Astrocyte (in vitro differentiated cells and primary cell): ENCODE data around the gene NPIPA5. TPM values are rescaled to one million over a fixed set of nuclear protein-coding genes. Genes with fewer than 3 reads are reported as not detected.
"Not testable (repeated sequence)": the region's sequence is repeated elsewhere in the genome, so short reads cannot be mapped to it uniquely, and the experiment has no call there.

ENCODE experiments used
- DNase-seq: peaks from one replicate; pipeline ENCODE4 v3.0.0-alpha.2; 2010; ENCODE audit warnings: low read depth
- FAIRE-seq: peaks from 2 replicates; lab custom pipeline; 2011; peaks lifted over from hg19 to GRCh38; lab: Jason Lieb, UNC
- H2AFZ ChIP-seq: 2 replicates; pipeline ENCODE4 v1.6.0; 2012; ENCODE audit warnings: low read depth, low read length, inconsistent platforms
- H3K27ac ChIP-seq: 2 replicates; pipeline ENCODE4 v1.5.1; 2011; ENCODE audit warnings: low read depth, low read length, inconsistent platforms
- H3K27me3 ChIP-seq: 2 replicates; pipeline ENCODE4 v1.6.0; 2011; ENCODE audit warnings: low read length, inconsistent platforms; ENCODE audit not compliant: insufficient read depth
- H3K36me3 ChIP-seq: 2 replicates; pipeline ENCODE4 v1.5.1; 2011; ENCODE audit warnings: low read length, inconsistent platforms; ENCODE audit not compliant: insufficient read depth
- H3K4me1 ChIP-seq: 2 replicates; pipeline ENCODE4 v1.5.1; 2011; ENCODE audit warnings: low read length, inconsistent platforms; ENCODE audit not compliant: insufficient read depth
- H3K4me2 ChIP-seq: 2 replicates; pipeline ENCODE4 v1.6.0; 2012; ENCODE audit warnings: low read length, inconsistent platforms
- H3K4me3 ChIP-seq: 2 replicates; pipeline ENCODE4 v1.5.1; 2011; ENCODE audit warnings: low read depth, mild to moderate bottlenecking, low read length, inconsistent platforms; ENCODE audit not compliant: insufficient read depth
- H3K79me2 ChIP-seq: 2 replicates; pipeline ENCODE4 v1.6.0; 2012; ENCODE audit warnings: mild to moderate bottlenecking, low read length, inconsistent platforms; ENCODE audit not compliant: insufficient read depth
- H3K9ac ChIP-seq: 2 replicates; pipeline ENCODE4 v1.6.0; 2012; ENCODE audit warnings: mild to moderate bottlenecking, low read length, inconsistent platforms
- H3K9me3 ChIP-seq: 2 replicates; pipeline ENCODE4 v1.5.1; 2012; ENCODE audit warnings: low read depth, mild to moderate bottlenecking, low read length, inconsistent platforms; ENCODE audit not compliant: insufficient read depth
- H4K20me1 ChIP-seq: 2 replicates; pipeline ENCODE4 v1.6.0; 2012; ENCODE audit warnings: low read length, inconsistent platforms; ENCODE audit not compliant: insufficient read depth
- H3K27ac Mint-ChIP-seq: one replicate; pipeline ENCODE4 v1.8.0; 2021; ENCODE audit warnings: mild to moderate bottlenecking, mixed read lengths; ENCODE audit not compliant: unreplicated experiment
- H3K27me3 Mint-ChIP-seq: one replicate; pipeline ENCODE4 v1.8.0; 2021; ENCODE audit warnings: low read depth, mixed read lengths; ENCODE audit not compliant: unreplicated experiment
- H3K36me3 Mint-ChIP-seq: one replicate; pipeline ENCODE4 v1.8.0; 2021; ENCODE audit warnings: low read depth, mixed read lengths; ENCODE audit not compliant: unreplicated experiment
- H3K4me1 Mint-ChIP-seq: one replicate; pipeline ENCODE4 v1.8.0; 2021; ENCODE audit warnings: low read depth, mixed read lengths; ENCODE audit not compliant: unreplicated experiment
- H3K4me3 Mint-ChIP-seq: one replicate; pipeline ENCODE4 v1.8.0; 2021; ENCODE audit warnings: mild to moderate bottlenecking, moderate library complexity, mixed read lengths; ENCODE audit not compliant: unreplicated experiment
- H3K9me3 Mint-ChIP-seq: one replicate; pipeline ENCODE4 v1.8.0; 2021; ENCODE audit warnings: mild to moderate bottlenecking, mixed read lengths; ENCODE audit not compliant: unreplicated experiment
- total RNA-seq: library from RNA; stranded (reverse); gene quantifications from 2 replicates; pipeline ENCODE4 v1.2.1, GENCODE V29; 2021

Gene NPIPA5
- total RNA-seq, 1 donor from 2014 or later: 0.82 TPM

DNA sequence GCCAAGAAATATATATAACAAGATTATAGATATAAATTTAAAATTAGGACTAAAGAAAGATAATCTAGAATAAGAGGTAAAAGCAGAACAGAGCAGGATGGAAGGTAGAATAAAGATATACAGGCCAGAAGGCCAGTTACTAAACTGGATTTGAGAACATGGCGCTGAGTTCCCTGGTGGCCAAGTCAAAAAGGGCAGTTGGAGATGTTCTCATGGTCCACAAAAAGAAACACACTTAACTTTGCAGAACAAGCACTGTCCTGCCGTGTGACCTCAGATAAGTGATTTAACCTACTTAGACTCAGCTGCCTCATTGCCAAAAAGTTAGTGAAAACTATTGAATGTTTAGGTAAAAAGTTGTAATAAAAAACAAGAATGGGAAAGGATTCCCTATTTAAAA is 23.2 kb downstream of the NPIPA5 start:
- H3K4me3 Mint-ChIP-seq, H3K27me3 ChIP-seq, H3K27me3 Mint-ChIP-seq, H3K4me1 ChIP-seq, H3K9me3 ChIP-seq, H3K79me2 ChIP-seq, DNase-seq, H3K9ac ChIP-seq, FAIRE-seq, H3K4me2 ChIP-seq, H2AFZ ChIP-seq, H3K4me3 ChIP-seq, H3K27ac Mint-ChIP-seq, H4K20me1 ChIP-seq, H3K4me1 Mint-ChIP-seq, H3K27ac ChIP-seq, H3K36me3 Mint-ChIP-seq, H3K9me3 Mint-ChIP-seq, H3K36me3 ChIP-seq: not testable (repeated sequence)

GRCh38 chr16:15352852-15353251 is 25.2 kb downstream of the NPIPA5 start:
- not testable (repeated sequence) for H3K9me3 Mint-ChIP-seq, H3K9ac ChIP-seq, H3K4me3 ChIP-seq, H3K36me3 Mint-ChIP-seq, H3K4me1 ChIP-seq, H3K4me1 Mint-ChIP-seq, DNase-seq, H3K27ac ChIP-seq, H4K20me1 ChIP-seq, H3K4me2 ChIP-seq, FAIRE-seq, H3K27me3 Mint-ChIP-seq, H3K79me2 ChIP-seq, H3K36me3 ChIP-seq, H3K4me3 Mint-ChIP-seq, H3K27me3 ChIP-seq, H3K27ac Mint-ChIP-seq, H2AFZ ChIP-seq, H3K9me3 ChIP-seq

- H3K36me3 Mint-ChIP-seq, H4K20me1 ChIP-seq, H3K9me3 ChIP-seq, H3K27me3 Mint-ChIP-seq, H3K27me3 ChIP-seq, H3K4me3 ChIP-seq, H2AFZ ChIP-seq, H3K27ac ChIP-seq, H3K27ac Mint-ChIP-seq, H3K36me3 ChIP-seq, H3K79me2 ChIP-seq, H3K9ac ChIP-seq, FAIRE-seq, H3K4me2 ChIP-seq, DNase-seq, H3K4me1 Mint-ChIP-seq, H3K4me1 ChIP-seq, H3K9me3 Mint-ChIP-seq, H3K4me3 Mint-ChIP-seq: not testable (repeated sequence)
These were observed 26.3 kb downstream of the NPIPA5 start for GRCh38 chr16:15351745-15352144.

GRCh38 chr16:15351251-15351650 is 26.8 kb downstream of the NPIPA5 start:
- H3K9ac ChIP-seq, H2AFZ ChIP-seq, H3K79me2 ChIP-seq, H3K4me3 Mint-ChIP-seq, H3K4me2 ChIP-seq, H3K27me3 Mint-ChIP-seq, H3K9me3 Mint-ChIP-seq, FAIRE-seq, H3K27ac ChIP-seq, H3K36me3 ChIP-seq, H3K4me3 ChIP-seq, H3K4me1 ChIP-seq, H3K27me3 ChIP-seq, H3K27ac Mint-ChIP-seq, H3K9me3 ChIP-seq, H4K20me1 ChIP-seq, H3K4me1 Mint-ChIP-seq, DNase-seq, H3K36me3 Mint-ChIP-seq: not testable (repeated sequence)

DNA sequence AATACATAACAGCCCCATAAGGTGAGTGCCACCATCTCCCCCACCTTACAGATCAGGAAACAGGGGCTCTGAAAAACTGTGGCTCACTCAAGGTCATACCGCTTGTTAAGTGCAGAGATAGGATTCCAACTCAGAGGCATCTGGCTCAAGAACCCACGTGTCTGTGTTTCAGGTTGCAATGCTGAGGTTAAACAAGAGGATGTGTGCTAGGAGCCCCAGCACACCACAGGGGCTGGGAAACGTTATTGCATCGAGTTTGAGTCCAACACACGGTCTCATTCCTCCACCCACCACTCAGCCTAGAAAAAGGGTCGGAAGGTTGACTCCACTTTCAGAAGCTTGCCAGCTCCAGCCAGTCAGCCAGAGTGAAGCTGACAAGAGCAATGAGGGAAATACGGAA is 29.4 kb downstream of the NPIPA5 start:
- H3K4me3 Mint-ChIP-seq, H2AFZ ChIP-seq, H3K4me1 ChIP-seq, H3K9ac ChIP-seq, H3K27ac ChIP-seq, H4K20me1 ChIP-seq, H3K4me1 Mint-ChIP-seq, H3K79me2 ChIP-seq, H3K27me3 ChIP-seq, H3K4me2 ChIP-seq, FAIRE-seq, H3K9me3 ChIP-seq, H3K36me3 Mint-ChIP-seq, H3K9me3 Mint-ChIP-seq, H3K4me3 ChIP-seq, H3K27me3 Mint-ChIP-seq, H3K27ac Mint-ChIP-seq, H3K36me3 ChIP-seq, DNase-seq: not testable (repeated sequence)

DNA sequence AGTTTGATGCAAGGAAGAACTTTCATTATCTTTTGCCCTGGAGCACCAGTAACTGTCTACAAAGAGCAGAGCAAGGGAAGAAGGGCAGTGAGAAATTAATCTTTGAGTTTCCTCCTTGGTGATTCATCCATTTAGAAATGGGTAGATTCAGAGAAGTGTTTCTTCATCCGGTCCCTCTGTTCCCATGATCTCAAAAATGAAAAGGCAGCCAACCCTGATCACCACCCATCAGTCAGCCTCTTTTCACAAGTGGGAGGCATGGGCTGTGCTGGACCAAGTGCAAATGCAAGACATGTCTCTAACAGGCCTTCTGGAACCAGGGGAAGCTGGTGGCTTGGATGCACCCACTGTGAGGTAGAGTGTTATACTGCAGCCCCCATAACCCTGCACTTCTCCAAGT is 35.8 kb downstream of the NPIPA5 start:
- H3K27ac Mint-ChIP-seq, H3K4me1 ChIP-seq, H3K36me3 ChIP-seq, H3K27me3 ChIP-seq, H3K4me3 ChIP-seq, FAIRE-seq, H3K4me1 Mint-ChIP-seq, H3K4me2 ChIP-seq, H3K27me3 Mint-ChIP-seq, H3K79me2 ChIP-seq, DNase-seq, H3K9me3 Mint-ChIP-seq, H3K9me3 ChIP-seq, H3K4me3 Mint-ChIP-seq, H2AFZ ChIP-seq, H3K9ac ChIP-seq, H3K27ac ChIP-seq, H3K36me3 Mint-ChIP-seq, H4K20me1 ChIP-seq: not testable (repeated sequence)
